HepG2 (cell line): ENCODE measurements around the gene SF3A2. TPM values are rescaled to one million over a fixed set of nuclear protein-coding genes. Genes with fewer than 3 reads are reported as not detected.

ENCODE experiments used
- BRD4 ChIP-seq: sonication (generic); formaldehyde crosslinking; IDR thresholded peaks from 2 replicates; pipeline ENCODE4 v1.4.0; 2020; ENCODE audit warnings: missing genetic modification reagents
- BRF2 ChIP-seq: sonication (generic); formaldehyde crosslinking; IDR thresholded peaks from 2 replicates; pipeline ENCODE4 v1.8.1; 2022; ENCODE audit warnings: mild to moderate bottlenecking, missing genetic modification reagents
- HNF4A ChIP-seq: sonication (generic); formaldehyde crosslinking; IDR thresholded peaks from 2 replicates; pipeline ENCODE4 v1.4.0; 2020; ENCODE audit warnings: missing genetic modification reagents
- HOXA5 ChIP-seq: sonication (generic); formaldehyde crosslinking; IDR thresholded peaks from 2 replicates; pipeline ENCODE4 v1.4.0; 2020; ENCODE audit warnings: missing genetic modification reagents
- JARID2 ChIP-seq: sonication (generic); formaldehyde crosslinking; IDR thresholded peaks from 2 replicates; pipeline ENCODE4 v1.8.1; 2023; ENCODE audit warnings: missing genetic modification reagents, inconsistent platforms; ENCODE audit not compliant: insufficient replicate concordance
- MATR3 ChIP-seq: sonication (generic); formaldehyde crosslinking; IDR thresholded peaks from 2 replicates; pipeline ENCODE4 v1.4.0; 2020; ENCODE audit warnings: missing genetic modification reagents
- MXI1 ChIP-seq: IDR thresholded peaks from 3 replicates; pipeline ENCODE4 v1.6.1; 2012; ENCODE audit warnings: low read depth, low read length, inconsistent platforms, borderline replicate concordance
- SP1 ChIP-seq, 2 experiments: fragments of 450-650 bp in 1 of 2; sonication (generic) in 1 of 2; formaldehyde crosslinking in 1 of 2; IDR thresholded peaks; 2 replicates each; pipeline versions ENCODE4 v1.4.0 to v1.6.1; 2016 to 2020; ENCODE audit warnings: missing genetic modification reagents in 1 of 2
- ZGPAT ChIP-seq: IDR thresholded peaks from 2 replicates; pipeline ENCODE4 v1.6.1; 2016; ENCODE audit warnings: mild to moderate bottlenecking
- ZNF180 ChIP-seq: sonication (generic); formaldehyde crosslinking; IDR thresholded peaks from 2 replicates; pipeline ENCODE4 v1.4.0; 2020; ENCODE audit warnings: low read depth, missing genetic modification reagents, borderline replicate concordance
- ZNF260 ChIP-seq: sonication (generic); formaldehyde crosslinking; IDR thresholded peaks from 2 replicates; pipeline ENCODE4 v1.4.0; 2020; ENCODE audit warnings: missing genetic modification reagents, low read depth, mild to moderate bottlenecking, borderline replicate concordance
- ZNF280D ChIP-seq: sonication (generic); formaldehyde crosslinking; IDR thresholded peaks from 2 replicates; pipeline ENCODE4 v1.5.1; 2020; ENCODE audit warnings: mild to moderate bottlenecking, missing genetic modification reagents
- ZNF501 ChIP-seq: sonication (generic); formaldehyde crosslinking; IDR thresholded peaks from 2 replicates; pipeline ENCODE4 v1.5.1; 2020; ENCODE audit warnings: mild to moderate bottlenecking, moderate library complexity, missing genetic modification reagents
- ZNF691 ChIP-seq: sonication (generic); formaldehyde crosslinking; IDR thresholded peaks from 2 replicates; pipeline ENCODE4 v1.4.0; 2020; ENCODE audit warnings: missing genetic modification reagents, low read depth, mild to moderate bottlenecking, borderline replicate concordance
- ZNF83 ChIP-seq: sonication (generic); formaldehyde crosslinking; IDR thresholded peaks from 2 replicates; pipeline ENCODE4 v1.4.0; 2020; ENCODE audit warnings: missing genetic modification reagents, mild to moderate bottlenecking, borderline replicate concordance
- ZNF879 ChIP-seq: sonication (generic); formaldehyde crosslinking; IDR thresholded peaks from 2 replicates; pipeline ENCODE4 v1.8.1; 2023; ENCODE audit warnings: missing genetic modification reagents
- polyA plus RNA-seq, 8 experiments: library from polyadenylated mRNA; depleted of rRNA in 3 of 8; stranded (reverse) in 7 of 8; unstranded in 1 of 8; fragments of >200 nt; fragmentation: Illumina TruSeq in 4 of 8; extraction: Trizol in 4 of 8; gene quantifications; 2 replicates each; pipeline versions ENCODE4 v1.2.1 to v1.2.3, GENCODE V29; 2011 to 2016; ENCODE audit warnings: low read depth in 4 of 8, missing spikeins in 1 of 8, mixed read lengths in 1 of 8; ENCODE audit not compliant: insufficient read depth in 1 of 8
- total RNA-seq, 5 experiments: library from RNA; depleted of rRNA; stranded (reverse); fragments of >200 nt; fragmentation: Illumina TruSeq; extraction: Trizol; gene quantifications; 2 replicates each; pipeline ENCODE4 v1.2.3, GENCODE V29; 2016; ENCODE audit warnings: low read depth in 1 of 5
- TF ChIP-seq, protein P1 (sequence below): sonication (generic); formaldehyde crosslinking; IDR thresholded peaks from 2 replicates; pipeline ENCODE4 v1.4.0; 2020; ENCODE audit warnings: missing genetic modification reagents
- TF ChIP-seq, protein P2 (sequence below): sonication (generic); formaldehyde crosslinking; IDR thresholded peaks from 2 replicates; pipeline ENCODE4 v1.5.1; 2020; ENCODE audit warnings: mild to moderate bottlenecking, missing genetic modification reagents, moderate library complexity

Gene SF3A2
- total and polyA plus RNA-seq, 2 of the 13 experiments (the other 11 are each of a cell fraction or from before 2014, with no cell fraction given): 8.6 to 8.8 TPM

DNA sequence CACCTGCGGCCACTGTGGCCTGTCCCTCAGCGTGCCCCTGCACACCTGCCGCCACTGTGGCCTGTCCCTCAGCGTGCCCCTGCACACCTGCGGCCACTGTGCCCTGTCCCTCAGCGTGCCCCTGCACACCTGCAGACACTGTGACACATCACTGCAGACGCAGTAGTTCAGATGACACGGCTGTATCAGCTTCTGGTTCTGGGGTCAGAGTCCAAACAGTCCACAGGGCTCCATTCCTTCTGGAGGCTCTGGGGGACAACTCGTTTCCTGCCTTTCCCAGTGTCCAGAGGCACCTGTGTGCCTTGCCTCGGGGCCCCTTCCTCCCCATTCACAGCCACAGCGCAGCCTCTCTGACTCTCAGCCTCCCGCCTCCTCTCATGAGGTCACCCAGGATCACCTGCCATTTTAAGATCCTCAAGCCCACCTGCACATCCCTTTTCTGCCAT, 5.5 kb downstream of the SF3A2 start (continued):
- TF ChIP-seq ZNF280D (CRISPR knock-in tag) (no peak), MATR3 (CRISPR knock-in tag) (no peak), HOXA5 (CRISPR knock-in tag) (no peak), BRD4 (CRISPR knock-in tag) (no peak), BRF2 (CRISPR knock-in tag) (no peak), SP1 (IDR thresholded peaks at IDR 0.05) (no peak), SP1 (CRISPR knock-in tag; IDR thresholded peaks at IDR 0.05) (no peak), ZNF83 (no peak), ZGPAT (no peak), JARID2 (CRISPR knock-in tag) (no peak), ZNF879 (CRISPR knock-in tag) (no peak), ZNF501 (peak; percentile 69), MXI1 (peak; percentile 50; the same call in 1 of the 3 replicates), ZNF180 (no peak), ZNF691 (CRISPR knock-in tag) (no peak), ZNF260 (CRISPR knock-in tag) (no peak), HNF4A (peak; percentile 90)
- TF ChIP-seq, protein P1, sequence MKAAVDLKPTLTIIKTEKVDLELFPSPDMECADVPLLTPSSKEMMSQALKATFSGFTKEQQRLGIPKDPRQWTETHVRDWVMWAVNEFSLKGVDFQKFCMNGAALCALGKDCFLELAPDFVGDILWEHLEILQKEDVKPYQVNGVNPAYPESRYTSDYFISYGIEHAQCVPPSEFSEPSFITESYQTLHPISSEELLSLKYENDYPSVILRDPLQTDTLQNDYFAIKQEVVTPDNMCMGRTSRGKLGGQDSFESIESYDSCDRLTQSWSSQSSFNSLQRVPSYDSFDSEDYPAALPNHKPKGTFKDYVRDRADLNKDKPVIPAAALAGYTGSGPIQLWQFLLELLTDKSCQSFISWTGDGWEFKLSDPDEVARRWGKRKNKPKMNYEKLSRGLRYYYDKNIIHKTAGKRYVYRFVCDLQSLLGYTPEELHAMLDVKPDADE (CRISPR knock-in tag): no peak
- TF ChIP-seq, protein P2, sequence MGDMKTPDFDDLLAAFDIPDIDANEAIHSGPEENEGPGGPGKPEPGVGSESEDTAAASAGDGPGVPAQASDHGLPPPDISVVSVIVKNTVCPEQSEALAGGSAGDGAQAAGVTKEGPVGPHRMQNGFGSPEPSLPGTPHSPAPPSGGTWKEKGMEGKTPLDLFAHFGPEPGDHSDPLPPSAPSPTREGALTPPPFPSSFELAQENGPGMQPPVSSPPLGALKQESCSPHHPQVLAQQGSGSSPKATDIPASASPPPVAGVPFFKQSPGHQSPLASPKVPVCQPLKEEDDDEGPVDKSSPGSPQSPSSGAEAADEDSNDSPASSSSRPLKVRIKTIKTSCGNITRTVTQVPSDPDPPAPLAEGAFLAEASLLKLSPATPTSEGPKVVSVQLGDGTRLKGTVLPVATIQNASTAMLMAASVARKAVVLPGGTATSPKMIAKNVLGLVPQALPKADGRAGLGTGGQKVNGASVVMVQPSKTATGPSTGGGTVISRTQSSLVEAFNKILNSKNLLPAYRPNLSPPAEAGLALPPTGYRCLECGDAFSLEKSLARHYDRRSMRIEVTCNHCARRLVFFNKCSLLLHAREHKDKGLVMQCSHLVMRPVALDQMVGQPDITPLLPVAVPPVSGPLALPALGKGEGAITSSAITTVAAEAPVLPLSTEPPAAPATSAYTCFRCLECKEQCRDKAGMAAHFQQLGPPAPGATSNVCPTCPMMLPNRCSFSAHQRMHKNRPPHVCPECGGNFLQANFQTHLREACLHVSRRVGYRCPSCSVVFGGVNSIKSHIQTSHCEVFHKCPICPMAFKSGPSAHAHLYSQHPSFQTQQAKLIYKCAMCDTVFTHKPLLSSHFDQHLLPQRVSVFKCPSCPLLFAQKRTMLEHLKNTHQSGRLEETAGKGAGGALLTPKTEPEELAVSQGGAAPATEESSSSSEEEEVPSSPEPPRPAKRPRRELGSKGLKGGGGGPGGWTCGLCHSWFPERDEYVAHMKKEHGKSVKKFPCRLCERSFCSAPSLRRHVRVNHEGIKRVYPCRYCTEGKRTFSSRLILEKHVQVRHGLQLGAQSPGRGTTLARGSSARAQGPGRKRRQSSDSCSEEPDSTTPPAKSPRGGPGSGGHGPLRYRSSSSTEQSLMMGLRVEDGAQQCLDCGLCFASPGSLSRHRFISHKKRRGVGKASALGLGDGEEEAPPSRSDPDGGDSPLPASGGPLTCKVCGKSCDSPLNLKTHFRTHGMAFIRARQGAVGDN (CRISPR knock-in tag): peak; percentile 81
